ENCODE results near the gene FKBP11. TPM values are rescaled to one million over a fixed set of nuclear protein-coding genes. Genes with fewer than 3 reads are reported as not detected.
A peak's percentile ranks its signal among the peaks of the same experiment; 100 is the strongest.

The FKBP11 gene
- total and polyA plus RNA-seq, 2 donors, result 8.3 to 36.7 TPM

GRCh38 chr12:48969833-48970701 is 44.8 kb upstream of the FKBP11 start:
- peaks cover 60 to 95% of the 10 kb centered on the region in 2 donors for H3K27me3 ChIP-seq (ENCODE audit: control insufficient read depth in 2 of 2, insufficient read depth in 1 of 2, low read length in 1 of 2)
- 7% methylated on average over 77 of the region's 77 CpGs for WGBS
- peak in 4 of 9 donors; percentile 47 to 70 (median 60) for DNase-seq (ENCODE audit: low read depth in 6 of 9, low spot score in 9 of 9)
- peak overlapping the region in 1 of 2 donors; percentile 71 for H3K27ac ChIP-seq (ENCODE audit: low read depth in 1 of 2, low read length in 1 of 2)
- peaks cover 15 to 39% of the 10 kb centered on the region in 2 donors for H3K4me1 ChIP-seq (ENCODE audit: control insufficient read depth in 2 of 2, insufficient read depth in 2 of 2, low read length in 2 of 2)
- H3K4me3 ChIP-seq (ENCODE audit: low read length in 2 of 2), result peak overlapping the region; percentile 22
- no peaks in the 10 kb centered on the region for H3K36me3 ChIP-seq (ENCODE audit: control insufficient read depth in 2 of 2, insufficient read depth in 2 of 2, low read length in 1 of 2)
- H3K9me3 ChIP-seq (ENCODE audit: control insufficient read depth in 2 of 2, insufficient read depth in 1 of 2, low read length in 1 of 2), result peaks cover 1 to 31% of the 10 kb centered on the region in 2 donors

GRCh38 chr12:48969160-48969771 is 44.0 kb upstream of the FKBP11 start:
- H3K4me3 ChIP-seq (ENCODE audit: low read length in 2 of 2), result no peak overlapping the region
- WGBS, result 70% methylated on average over 8 of the region's 8 CpGs
- no peaks in the 10 kb centered on the region for H3K36me3 ChIP-seq (ENCODE audit: control insufficient read depth in 2 of 2, insufficient read depth in 2 of 2, low read length in 1 of 2)
- H3K27me3 ChIP-seq (ENCODE audit: control insufficient read depth in 2 of 2, insufficient read depth in 1 of 2, low read length in 1 of 2), result peaks cover 56 to 87% of the 10 kb centered on the region in 2 donors
- no peak for DNase-seq (ENCODE audit: low read depth in 6 of 9, low spot score in 9 of 9)
- H3K27ac ChIP-seq (ENCODE audit: low read depth in 1 of 2, low read length in 1 of 2), result peak overlapping the region in 1 of 2 donors; percentile 71
- H3K4me1 ChIP-seq (ENCODE audit: control insufficient read depth in 2 of 2, insufficient read depth in 2 of 2, low read length in 2 of 2), result peaks cover 15 to 39% of the 10 kb centered on the region in 2 donors
- peaks cover 1 to 31% of the 10 kb centered on the region in 2 donors for H3K9me3 ChIP-seq (ENCODE audit: control insufficient read depth in 2 of 2, insufficient read depth in 1 of 2, low read length in 1 of 2)

- Histone ChIP-seq H3K4me3 (ENCODE audit: low read length in 2 of 2) (no peak overlapping the region), H3K27ac (ENCODE audit: low read depth in 1 of 2, low read length in 1 of 2) (no peak overlapping the region), H3K27me3 (ENCODE audit: control insufficient read depth in 2 of 2, insufficient read depth in 1 of 2, low read length in 1 of 2) (peaks cover 48 to 79% of the 10 kb centered on the region in 2 donors), H3K36me3 (ENCODE audit: control insufficient read depth in 2 of 2, insufficient read depth in 2 of 2, low read length in 1 of 2) (no peaks in the 10 kb centered on the region), H3K9me3 (ENCODE audit: control insufficient read depth in 2 of 2, insufficient read depth in 1 of 2, low read length in 1 of 2) (peaks cover 0 to 26% of the 10 kb centered on the region in 2 donors), H3K4me1 (ENCODE audit: control insufficient read depth in 2 of 2, insufficient read depth in 2 of 2, low read length in 2 of 2) (peaks cover 15 to 36% of the 10 kb centered on the region in 2 donors)
- 87% methylated on average over 3 of the region's 3 CpGs for WGBS
- no peak for DNase-seq (ENCODE audit: low read depth in 6 of 9, low spot score in 9 of 9)
These were observed 43.2 kb upstream of the FKBP11 start for GRCh38 chr12:48968467-48968866.

GRCh38 chr12:48967991-48968390 is 42.7 kb upstream of the FKBP11 start:
- Histone ChIP-seq H3K9me3 (ENCODE audit: control insufficient read depth in 2 of 2, insufficient read depth in 1 of 2, low read length in 1 of 2) (peaks cover 0 to 25% of the 10 kb centered on the region in 2 donors), H3K36me3 (ENCODE audit: control insufficient read depth in 2 of 2, insufficient read depth in 2 of 2, low read length in 1 of 2) (no peaks in the 10 kb centered on the region), H3K4me3 (ENCODE audit: low read length in 2 of 2) (no peak overlapping the region), H3K27me3 (ENCODE audit: control insufficient read depth in 2 of 2, insufficient read depth in 1 of 2, low read length in 1 of 2) (peaks cover 44 to 75% of the 10 kb centered on the region in 2 donors), H3K27ac (ENCODE audit: low read depth in 1 of 2, low read length in 1 of 2) (no peak overlapping the region), H3K4me1 (ENCODE audit: control insufficient read depth in 2 of 2, insufficient read depth in 2 of 2, low read length in 2 of 2) (peaks cover 15 to 36% of the 10 kb centered on the region in 2 donors)
- WGBS, result 87% methylated on average over 7 of the region's 7 CpGs
- DNase-seq (ENCODE audit: low read depth in 6 of 9, low spot score in 9 of 9), result no peak

- H3K4me1 ChIP-seq (ENCODE audit: control insufficient read depth in 2 of 2, insufficient read depth in 2 of 2, low read length in 2 of 2), result peaks cover 15 to 25% of the 10 kb centered on the region in 2 donors
- H3K36me3 ChIP-seq (ENCODE audit: control insufficient read depth in 2 of 2, insufficient read depth in 2 of 2, low read length in 1 of 2), result no peaks in the 10 kb centered on the region
- no peak overlapping the region for H3K4me3 ChIP-seq (ENCODE audit: low read length in 2 of 2)
- peaks cover 0 to 16% of the 10 kb centered on the region in 2 donors for H3K9me3 ChIP-seq (ENCODE audit: control insufficient read depth in 2 of 2, insufficient read depth in 1 of 2, low read length in 1 of 2)
- H3K27me3 ChIP-seq (ENCODE audit: control insufficient read depth in 2 of 2, insufficient read depth in 1 of 2, low read length in 1 of 2), result peaks cover 33 to 59% of the 10 kb centered on the region in 2 donors
- DNase-seq (ENCODE audit: low read depth in 6 of 9, low spot score in 9 of 9), result no peak
- no peak overlapping the region for H3K27ac ChIP-seq (ENCODE audit: low read depth in 1 of 2, low read length in 1 of 2)
- 85% methylated on average over 20 of the region's 20 CpGs for WGBS
These were observed 41.0 kb upstream of the FKBP11 start for GRCh38 chr12:48966177-48966895.

- Histone ChIP-seq H3K9me3 (ENCODE audit: control insufficient read depth in 2 of 2, insufficient read depth in 1 of 2, low read length in 1 of 2) (peaks cover 0 to 10% of the 10 kb centered on the region in 2 donors), H3K36me3 (ENCODE audit: control insufficient read depth in 2 of 2, insufficient read depth in 2 of 2, low read length in 1 of 2) (no peaks in the 10 kb centered on the region), H3K27me3 (ENCODE audit: control insufficient read depth in 2 of 2, insufficient read depth in 1 of 2, low read length in 1 of 2) (peaks cover 24 to 54% of the 10 kb centered on the region in 2 donors), H3K4me3 (ENCODE audit: low read length in 2 of 2) (no peak overlapping the region), H3K27ac (ENCODE audit: low read depth in 1 of 2, low read length in 1 of 2) (no peak overlapping the region), H3K4me1 (ENCODE audit: control insufficient read depth in 2 of 2, insufficient read depth in 2 of 2, low read length in 2 of 2) (peaks cover 12 to 15% of the 10 kb centered on the region in 2 donors)
- DNase-seq (ENCODE audit: low read depth in 6 of 9, low spot score in 9 of 9), result no peak
These were observed 40.1 kb upstream of the FKBP11 start for GRCh38 chr12:48965298-48965838.

GRCh38 chr12:48961801-48962200 is 36.5 kb upstream of the FKBP11 start:
- no peak overlapping the region for H3K4me3 ChIP-seq (ENCODE audit: low read length in 2 of 2)
- H3K27ac ChIP-seq (ENCODE audit: low read depth in 1 of 2, low read length in 1 of 2), result no peak overlapping the region
- H3K4me1 ChIP-seq (ENCODE audit: control insufficient read depth in 2 of 2, insufficient read depth in 2 of 2, low read length in 2 of 2), result peaks cover 4 to 10% of the 10 kb centered on the region in 2 donors
- H3K36me3 ChIP-seq (ENCODE audit: control insufficient read depth in 2 of 2, insufficient read depth in 2 of 2, low read length in 1 of 2), result no peaks in the 10 kb centered on the region
- H3K27me3 ChIP-seq (ENCODE audit: control insufficient read depth in 2 of 2, insufficient read depth in 1 of 2, low read length in 1 of 2), result peaks cover 10 to 27% of the 10 kb centered on the region in 2 donors
- H3K9me3 ChIP-seq (ENCODE audit: control insufficient read depth in 2 of 2, insufficient read depth in 1 of 2, low read length in 1 of 2), result no peaks in the 10 kb centered on the region
- DNase-seq (ENCODE audit: low read depth in 6 of 9, low spot score in 9 of 9), result no peak

- Histone ChIP-seq H3K9me3 (ENCODE audit: control insufficient read depth in 2 of 2, insufficient read depth in 1 of 2, low read length in 1 of 2) (no peaks in the 10 kb centered on the region), H3K4me3 (ENCODE audit: low read length in 2 of 2) (no peak overlapping the region), H3K4me1 (ENCODE audit: control insufficient read depth in 2 of 2, insufficient read depth in 2 of 2, low read length in 2 of 2) (peaks cover 6 to 13% of the 10 kb centered on the region in 2 donors), H3K27ac (ENCODE audit: low read depth in 1 of 2, low read length in 1 of 2) (no peak overlapping the region), H3K36me3 (ENCODE audit: control insufficient read depth in 2 of 2, insufficient read depth in 2 of 2, low read length in 1 of 2) (no peaks in the 10 kb centered on the region), H3K27me3 (ENCODE audit: control insufficient read depth in 2 of 2, insufficient read depth in 1 of 2, low read length in 1 of 2) (peaks cover 8 to 22% of the 10 kb centered on the region in 2 donors)
- 83% methylated on average over 4 of the region's 4 CpGs for WGBS
- DNase-seq (ENCODE audit: low read depth in 6 of 9, low spot score in 9 of 9), result no peak
These were observed 36.0 kb upstream of the FKBP11 start for GRCh38 chr12:48961331-48961730.

Measured in thymus (tissue), 11 donors.